Limb (tissue), 2 donors: ENCODE data around the gene CEACAM19.
"Not testable (repeated sequence)": the region's sequence is repeated elsewhere in the genome, so short reads cannot be mapped to it uniquely, and the experiment has no call there.

Experiments used
- DNase-seq, 2 donors: peaks; one replicate each; pipeline ENCODE4 v3.0.0-alpha.2; 2016; ENCODE audit errors: extremely low spot score in 2 of 2

CEACAM19 gene, protein sequence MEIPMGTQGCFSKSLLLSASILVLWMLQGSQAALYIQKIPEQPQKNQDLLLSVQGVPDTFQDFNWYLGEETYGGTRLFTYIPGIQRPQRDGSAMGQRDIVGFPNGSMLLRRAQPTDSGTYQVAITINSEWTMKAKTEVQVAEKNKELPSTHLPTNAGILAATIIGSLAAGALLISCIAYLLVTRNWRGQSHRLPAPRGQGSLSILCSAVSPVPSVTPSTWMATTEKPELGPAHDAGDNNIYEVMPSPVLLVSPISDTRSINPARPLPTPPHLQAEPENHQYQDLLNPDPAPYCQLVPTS

GRCh38 chr19:44671400-44671799 is at the start of gene CEACAM19:
TSS of gene CEACAM19 (plus strand) at chr19:44671482. CDS start at chr19:44671932, 450 bp downstream.
- DNase-seq, result no peak

DNA sequence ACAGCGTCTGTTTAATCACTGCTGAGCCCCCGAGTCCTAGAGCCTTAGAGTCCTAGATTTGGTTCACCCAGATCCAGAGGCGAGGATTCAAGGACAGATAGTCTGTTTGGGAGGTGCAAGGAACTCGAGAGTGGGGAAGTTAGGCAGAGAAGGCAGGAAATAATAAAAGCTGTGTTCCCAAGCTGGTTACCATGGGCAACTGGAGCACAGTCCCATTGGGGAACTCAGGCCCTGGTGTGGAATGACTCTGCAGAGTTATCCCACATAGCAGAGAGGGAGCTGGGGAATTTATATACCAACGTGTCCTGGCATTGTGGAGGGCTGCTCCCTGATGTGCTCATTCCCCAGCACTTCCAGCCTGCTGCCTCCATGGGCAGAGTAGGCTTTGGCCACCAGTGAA is 48.2 kb upstream of the CEACAM19 start:
- DNase-seq, result no peak

- DNase-seq, result no peak
These were observed 47.7 kb upstream of the CEACAM19 start for GRCh38 chr19:44623626-44624025.

GRCh38 chr19:44624840-44625354 is 46.4 kb upstream of the CEACAM19 start:
- no peak for DNase-seq

DNA sequence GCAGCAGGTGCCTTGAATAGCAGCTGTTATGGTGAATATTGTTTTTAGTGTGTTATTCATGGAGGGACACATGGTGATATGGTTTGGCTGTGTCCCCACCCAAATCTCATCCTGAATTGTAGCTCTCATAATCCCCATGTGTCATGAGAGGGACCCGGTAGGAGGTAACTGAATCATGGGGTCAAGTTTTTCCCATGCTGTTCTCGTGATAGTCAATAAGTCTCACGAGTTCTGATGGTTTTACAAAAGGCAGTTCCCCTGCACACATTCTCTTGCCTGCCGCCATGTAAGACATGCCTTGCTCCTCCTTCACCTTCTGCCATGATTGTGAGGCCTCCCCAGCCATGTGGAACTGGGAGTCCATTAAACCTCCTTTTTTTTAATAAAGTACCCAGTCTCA is 45.6 kb upstream of the CEACAM19 start:
- DNase-seq, result not testable (repeated sequence)

DNA sequence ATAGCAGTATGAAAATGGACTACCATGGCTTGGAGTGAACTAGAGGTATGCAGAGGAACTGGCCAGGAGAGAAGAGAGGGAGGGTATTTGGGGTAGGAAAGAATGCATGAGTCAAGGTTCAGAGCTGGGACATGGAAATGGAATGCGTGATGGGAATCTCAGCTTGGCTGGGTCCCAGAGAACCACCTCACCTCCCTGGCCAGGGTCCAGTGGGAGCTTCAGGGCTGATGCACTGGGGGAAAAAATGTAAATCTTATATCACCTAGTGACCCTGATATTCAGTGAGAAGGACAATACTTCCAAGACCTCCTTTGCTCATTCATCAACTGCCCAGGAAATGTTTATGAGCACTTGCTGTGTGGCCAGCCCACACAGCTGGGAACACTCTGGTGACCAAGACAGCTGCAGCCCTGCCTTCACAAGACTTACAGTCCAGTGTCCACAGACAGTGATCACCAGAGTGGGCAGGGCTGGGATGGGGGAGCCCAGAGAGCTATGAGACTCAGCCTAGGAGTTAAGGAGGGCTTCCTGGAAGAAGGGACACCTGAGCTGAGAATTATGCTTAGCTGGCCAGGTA is 45.1 kb upstream of the CEACAM19 start:
- DNase-seq, result no peak

- no peak for DNase-seq
These were observed 43.7 kb upstream of the CEACAM19 start for GRCh38 chr19:44627631-44628030.

- no peak for DNase-seq
These were observed 42.5 kb upstream of the CEACAM19 start for GRCh38 chr19:44628793-44629192.

DNA sequence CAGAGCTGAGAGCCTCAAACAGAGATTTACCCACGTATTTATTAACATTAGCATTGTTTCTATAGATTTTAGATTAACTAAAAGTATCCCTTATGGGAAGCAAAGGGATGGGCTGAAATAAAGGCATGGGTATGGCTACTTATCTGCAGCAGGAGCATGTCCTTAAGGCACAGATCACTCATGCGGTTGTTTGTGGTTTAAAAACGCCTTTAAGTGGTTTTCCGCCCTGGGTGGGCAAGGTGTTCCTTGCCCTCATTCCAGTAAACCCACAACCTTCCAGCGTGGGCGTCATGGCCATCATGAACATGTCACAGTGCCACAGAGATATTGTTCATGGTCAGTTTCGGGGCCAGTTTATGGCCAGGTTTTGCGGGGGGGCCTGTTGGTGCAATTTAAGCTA is 39.7 kb upstream of the CEACAM19 start:
- not testable (repeated sequence) for DNase-seq

GRCh38 chr19:44634058-44634457 is 37.2 kb upstream of the CEACAM19 start:
- not testable (repeated sequence) for DNase-seq

DNA sequence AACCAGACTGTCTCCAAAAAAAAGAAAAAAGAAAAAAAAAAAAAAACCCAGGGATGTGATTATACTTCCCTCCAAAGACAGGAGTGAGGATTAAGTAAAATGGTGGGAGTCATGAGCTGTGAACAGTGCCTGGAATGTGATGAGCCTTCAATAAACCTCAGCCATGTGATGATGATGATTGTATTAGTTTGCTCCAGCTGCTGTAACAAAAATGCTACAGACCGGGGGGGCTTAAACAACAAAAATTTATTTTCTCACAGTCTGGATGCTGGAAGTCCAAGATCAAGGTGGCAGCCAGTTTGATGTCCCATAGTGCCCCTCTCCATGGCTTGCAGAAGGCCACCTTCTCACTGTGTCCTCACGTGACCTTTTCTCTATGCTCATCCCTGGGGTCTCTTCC is 36.5 kb upstream of the CEACAM19 start:
- no peak for DNase-seq

DNA sequence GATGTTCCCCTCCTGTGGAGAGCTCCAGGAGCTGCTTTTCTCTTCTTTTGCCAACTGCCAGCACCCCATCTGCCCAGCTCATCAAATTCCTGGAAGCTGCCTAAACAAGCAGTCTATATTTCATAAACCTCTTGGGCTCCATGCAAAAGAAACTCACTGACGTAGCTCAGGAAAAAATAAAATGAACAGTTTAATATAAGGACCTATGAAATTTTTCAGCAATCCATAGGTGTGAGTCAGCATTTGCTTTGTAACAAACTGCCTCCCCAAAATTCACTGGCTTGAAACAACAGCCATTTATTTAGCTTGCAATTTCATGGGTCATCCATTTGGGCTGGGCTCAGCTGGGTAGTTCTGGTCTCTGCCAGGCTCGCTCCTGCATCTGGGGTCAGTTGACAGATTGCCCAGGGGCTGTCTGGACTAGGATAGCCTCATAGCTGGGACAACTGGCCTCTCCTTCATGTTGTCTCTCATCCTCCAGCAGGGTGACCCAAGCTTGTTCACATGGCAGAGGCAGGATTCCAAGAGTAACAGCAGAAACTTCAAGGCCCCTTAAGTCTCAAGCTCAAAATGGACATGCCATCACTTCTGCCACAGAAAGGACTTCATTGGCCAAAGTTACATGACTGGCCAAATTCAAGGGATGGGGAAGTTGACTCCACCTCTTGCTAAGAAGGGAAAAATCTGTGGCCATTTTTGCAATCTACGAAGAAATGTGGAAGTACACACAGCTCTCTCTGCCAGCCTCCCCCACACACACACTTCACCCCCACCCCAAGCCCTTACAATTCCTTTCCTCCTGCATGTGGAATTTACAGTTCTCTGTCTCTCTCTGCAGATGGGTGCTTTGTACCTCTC is 35.5 kb upstream of the CEACAM19 start:
- no peak for DNase-seq

GRCh38 chr19:44636439-44637389 is 34.6 kb upstream of the CEACAM19 start:
- no peak for DNase-seq

DNA sequence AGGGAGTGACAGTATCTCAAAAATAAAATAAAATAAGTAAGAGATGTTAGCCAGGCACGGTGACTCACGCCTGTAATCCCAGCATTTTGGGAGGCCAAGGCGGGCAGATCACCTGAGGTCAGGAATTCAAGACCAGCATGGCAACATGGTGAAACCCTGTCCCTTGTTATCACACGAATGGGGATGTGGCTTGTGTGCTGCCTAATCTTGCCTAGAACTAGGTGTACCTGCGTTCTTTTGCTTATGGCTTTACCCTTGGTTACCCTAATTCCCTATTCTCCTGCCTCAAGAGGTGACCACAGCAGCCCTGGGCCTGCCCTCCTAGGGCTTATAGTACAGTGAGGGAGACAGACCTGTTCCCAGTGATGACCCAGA is 33.9 kb upstream of the CEACAM19 start:
- DNase-seq, result no peak

- DNase-seq, result no peak
These were observed 30.8 kb upstream of the CEACAM19 start for GRCh38 chr19:44640518-44640917.

DNA sequence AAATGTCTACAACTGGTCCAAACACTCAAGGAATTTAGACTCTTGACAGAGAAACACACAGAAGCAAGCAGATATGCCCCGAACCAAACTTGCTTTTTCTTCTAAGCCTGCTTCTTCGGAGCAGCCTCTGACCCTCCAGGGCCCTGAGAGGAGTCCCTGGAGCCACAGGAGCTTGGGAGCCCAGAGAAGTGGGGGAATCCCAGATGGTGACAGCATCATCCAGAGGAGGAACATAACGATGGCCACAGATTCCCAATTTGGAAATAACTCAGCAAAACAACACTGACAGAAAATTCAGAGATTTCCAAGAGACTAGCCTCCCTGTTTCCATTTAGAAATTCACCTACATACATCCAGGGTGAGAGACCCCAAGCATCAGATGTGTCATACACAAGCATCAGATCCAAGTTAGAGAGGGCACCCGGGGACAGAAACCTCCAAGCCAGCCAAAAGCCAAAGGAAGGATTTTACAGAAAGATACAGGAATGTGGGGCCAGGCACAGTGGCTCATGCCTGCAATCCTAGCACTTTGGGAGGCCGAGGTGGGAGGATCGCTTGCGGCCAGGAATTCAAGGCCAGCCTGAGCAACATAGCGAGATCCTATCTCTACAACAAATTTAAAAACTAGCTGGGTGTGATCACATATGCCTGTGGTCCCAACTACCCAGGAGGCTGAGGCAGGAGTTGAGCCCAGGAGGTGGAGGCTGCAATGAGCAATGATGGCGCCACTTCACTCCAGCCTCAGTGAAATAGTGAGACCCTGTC is 29.6 kb upstream of the CEACAM19 start:
- DNase-seq, result no peak

DNA sequence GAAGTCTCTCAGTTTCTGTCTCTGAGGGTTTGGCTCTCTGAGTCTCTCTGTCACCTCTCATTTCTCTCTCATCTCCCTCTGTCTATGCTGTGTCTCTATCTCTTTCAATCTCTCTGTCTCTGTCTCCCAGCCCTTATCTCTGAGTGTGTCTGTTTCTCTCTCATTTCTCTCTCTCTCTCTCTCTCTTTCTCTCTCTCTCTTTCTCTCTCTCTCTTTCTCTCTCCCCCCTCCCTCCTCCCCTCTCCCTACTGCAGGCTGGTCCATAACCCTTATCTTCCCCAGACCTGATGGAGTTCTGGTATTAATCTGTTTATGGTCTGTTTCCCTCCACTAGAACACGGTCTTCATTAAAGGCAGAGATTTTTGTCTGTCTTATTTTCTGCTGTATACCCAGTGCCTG is 28.9 kb upstream of the CEACAM19 start:
- DNase-seq, result no peak

GRCh38 chr19:44643605-44644401 is 27.5 kb upstream of the CEACAM19 start, which contains the start of gene PVR:
TSS of gene PVR (plus strand) at chr19:44643910. CDS start at chr19:44644097, 187 bp downstream.
- peak; percentile 70 to 82 for DNase-seq

DNA sequence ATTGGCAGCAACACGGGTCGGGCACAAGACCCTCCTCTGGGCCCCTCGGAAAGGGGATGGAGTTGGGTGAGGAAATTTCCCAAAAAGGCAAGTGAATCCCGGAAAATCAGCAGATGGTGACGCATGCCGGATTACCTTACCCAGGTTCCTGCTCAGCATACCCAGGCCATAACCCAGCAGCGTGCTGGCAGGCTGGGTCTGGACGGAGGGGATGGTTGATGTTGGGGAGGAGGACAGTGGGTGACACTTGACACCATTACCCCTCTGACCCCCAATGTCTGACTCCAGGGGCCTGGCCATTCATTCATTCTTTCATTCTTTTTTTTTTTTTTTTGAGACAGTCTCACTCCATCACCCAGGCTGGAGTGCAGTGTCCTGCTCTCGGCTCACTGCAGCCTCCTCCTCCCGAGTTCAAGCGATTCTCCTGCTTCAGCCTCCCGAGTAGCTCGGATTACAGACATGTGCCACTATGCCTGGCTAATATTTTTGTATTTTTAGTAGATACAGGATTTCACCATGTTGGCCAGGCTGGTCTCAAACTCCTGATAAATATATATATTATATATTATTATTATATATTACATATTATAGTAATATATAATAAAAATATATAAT is 26.8 kb upstream of the CEACAM19 start:
- peak in 1 of 2 donors; percentile 26 for DNase-seq
